ENCODE results near the gene PIGU. TPM values are rescaled to one million over a fixed set of nuclear protein-coding genes. Genes with fewer than 3 reads are reported as not detected.
"Not testable (repeated sequence)": the region's sequence is repeated elsewhere in the genome, so short reads cannot be mapped to it uniquely, and the experiment has no call there.

PIGU gene
- total RNA-seq, 5 donors from 2014 or later (not counting 1 experiment from before 2014, with no cell fraction given): 8.6 to 17.1 (median 13.6) TPM

DNA sequence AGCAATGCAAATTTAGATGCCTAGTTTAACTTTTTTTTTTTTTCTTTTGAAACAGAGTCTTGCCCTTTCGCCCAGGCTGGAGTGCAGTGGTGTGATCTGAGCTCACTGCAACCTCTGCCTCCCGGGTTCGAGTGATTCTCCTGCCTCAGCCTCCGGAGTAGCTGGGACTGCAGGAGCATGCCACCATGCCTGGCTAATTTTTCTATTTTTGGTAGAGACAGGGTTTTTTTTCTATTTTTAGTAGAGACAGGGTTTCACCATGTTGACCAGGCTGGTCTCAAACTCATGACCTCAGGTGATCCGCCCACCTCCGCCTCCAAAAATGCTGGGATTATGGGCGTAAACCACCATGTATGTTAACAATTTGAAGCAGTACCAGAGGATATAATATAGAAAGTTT is 158.0 kb downstream of the PIGU start:
- H3K36me3 Mint-ChIP-seq; H3K27ac ChIP-seq (ENCODE audit: low read length); H3K27me3 ChIP-seq (replicated peaks in 1 of 2; ENCODE audit: control insufficient read depth in 2 of 2, extremely low read depth in 1 of 2, insufficient read depth in 2 of 2, low read length in 1 of 2); H3K9me3 ChIP-seq; H3K27me3 Mint-ChIP-seq; H3K4me3 ChIP-seq (ENCODE audit: control insufficient read depth in 1 of 2, extremely low read depth in 1 of 2, low read length in 1 of 2); DNase-seq; H3K27ac Mint-ChIP-seq; POLR2A ChIA-PET; H3K9me3 Mint-ChIP-seq; ATAC-seq (replicated peaks in 1 of 4): not testable (repeated sequence)
- 100% methylated on average over 3 of the region's 7 CpGs for WGBS (ENCODE audit: insufficient coverage)
- CTCF ChIA-PET: interaction anchor here in 1 of 2 donors (0.7 to 1.1 kb wide), 2 partner anchors 156 to 206 kb away, joined by 3 to 4 read pairs; partner anchors contain the start of gene ITCH
- H3K36me3 ChIP-seq (ENCODE audit: control insufficient read depth in 2 of 2, extremely low read depth in 1 of 2, insufficient read depth in 1 of 2, low read length in 1 of 2): peaks cover 0 to 19% of the 10 kb centered on the region in 2 donors
- peaks cover 5 to 35% of the 10 kb centered on the region in 2 experiments for H3K4me1 ChIP-seq (ENCODE audit: control insufficient read depth in 1 of 2, extremely low read depth in 1 of 2, insufficient read depth in 2 of 2, low read length in 2 of 2)
- Mint-ChIP-seq H3K4me1 (peaks cover 63 to 68% (median 64%) of the 10 kb centered on the region in 3 donors), H3K4me3 (peak overlapping the region; percentile 64 to 73 (median 71))

- H3K4me1 Mint-ChIP-seq: peaks cover 59 to 68% (median 59%) of the 10 kb centered on the region in 3 donors
- DNase-seq (no peak), ATAC-seq (replicated peaks in 1 of 4) (no peak)
- H3K27ac Mint-ChIP-seq: peak overlapping the region; percentile 96 to 97
- no CpG with 5 or more reads among the region's 3 CpGs for WGBS (ENCODE audit: insufficient coverage)
- peak overlapping the region; percentile 95 to 99 (median 98) for H3K4me3 Mint-ChIP-seq
- POLR2A ChIA-PET: interaction anchor here in 1 of 2 donors (0.6 to 1.3 kb wide), 2 partner anchors 41 to 410 kb away, joined by 3 to 7 read pairs; partner anchors contain the start of gene MAP1LC3A
- peaks cover 0 to 15% of the 10 kb centered on the region in 2 donors for H3K36me3 ChIP-seq (ENCODE audit: control insufficient read depth in 2 of 2, extremely low read depth in 1 of 2, insufficient read depth in 1 of 2, low read length in 1 of 2)
- H3K4me1 ChIP-seq (ENCODE audit: control insufficient read depth in 1 of 2, extremely low read depth in 1 of 2, insufficient read depth in 2 of 2, low read length in 2 of 2): peaks cover 5 to 24% of the 10 kb centered on the region in 2 experiments
- H3K9me3 Mint-ChIP-seq: no peaks in the 10 kb centered on the region
- H3K4me3 ChIP-seq (ENCODE audit: control insufficient read depth in 1 of 2, extremely low read depth in 1 of 2, low read length in 1 of 2): peak overlapping the region; percentile 90 to 92
- CTCF ChIA-PET: interaction anchor here (0.5 to 2.9 kb wide), 9 partner anchors 10 to 249 kb away, joined by 3 to 39 read pairs (median 4); partner anchors contain the start of genes ITCH (in 1 of the 2) and TP53INP2 (in 1 of the 2)
- peaks cover 3% of the 10 kb centered on the region for H3K36me3 Mint-ChIP-seq
- peak overlapping the region; percentile 72 for H3K27ac ChIP-seq (ENCODE audit: low read length)
- H3K9me3 ChIP-seq: no peaks in the 10 kb centered on the region
- no peaks in the 10 kb centered on the region for H3K27me3 ChIP-seq (replicated peaks in 1 of 2; ENCODE audit: control insufficient read depth in 2 of 2, extremely low read depth in 1 of 2, insufficient read depth in 2 of 2, low read length in 1 of 2)
- no peaks in the 10 kb centered on the region for H3K27me3 Mint-ChIP-seq
Measured at GRCh38 chr20:34517114-34517505, 159.8 kb downstream of the PIGU start.

DNA sequence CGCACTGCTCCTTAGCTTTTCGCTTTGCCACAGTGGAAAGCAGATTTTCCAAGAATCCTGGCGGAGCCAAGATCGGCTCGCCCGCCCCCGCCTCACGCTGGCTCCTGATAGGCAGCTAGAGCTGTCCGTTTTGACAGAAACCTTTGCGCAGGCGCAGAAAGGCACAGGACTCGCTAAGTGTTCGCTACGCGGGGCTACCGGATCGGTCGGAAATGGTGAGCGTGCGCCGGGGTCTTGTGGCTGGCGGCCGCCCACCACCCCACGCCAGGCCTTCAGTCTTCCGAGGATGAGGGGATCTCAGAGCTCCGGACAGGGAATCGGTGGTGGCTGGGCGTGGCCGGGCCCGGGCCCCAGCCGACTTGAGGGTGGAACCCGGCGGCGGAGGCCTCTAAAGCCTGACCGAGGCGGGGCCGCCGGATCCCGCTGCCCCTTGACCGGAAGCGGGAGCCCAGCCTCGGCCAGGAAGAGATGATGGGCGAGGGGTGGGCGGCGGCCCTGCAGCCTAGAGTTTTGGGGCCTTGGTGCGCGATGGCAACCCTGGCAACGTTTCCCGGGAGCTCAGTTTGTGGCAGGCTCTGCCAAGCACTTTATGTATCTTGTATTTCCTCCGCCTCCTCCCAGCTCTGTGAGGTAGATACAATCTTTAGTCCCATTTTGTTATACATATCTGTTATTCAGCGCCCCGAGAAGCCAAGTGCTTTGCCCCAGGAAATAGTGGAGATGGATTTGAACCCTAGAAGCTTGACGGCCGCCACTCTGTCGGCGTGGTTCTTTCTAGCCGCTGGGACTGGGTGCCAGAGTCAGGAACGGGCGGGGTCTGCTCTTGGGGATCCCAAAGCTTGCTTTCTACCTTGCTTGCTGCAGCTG is 160.4 kb downstream of the PIGU start, which contains the start of gene DYNLRB1:
Gene DYNLRB1 (plus strand): TSS at position 176 of the 867 bp plus-strand sequence. CDS start 37 bp downstream, at position 213.
- Mint-ChIP-seq H3K27me3 (no peaks in the 10 kb centered on the region), H3K4me3 (peak within 1 kb of the TSS; percentile 95 to 99 (median 98)), H3K9me3 (no peaks in the 10 kb centered on the region), H3K27ac (peak within 1 kb of the TSS; percentile 96 to 97), H3K36me3 (no peaks in the 10 kb centered on the region), H3K4me1 (peaks cover 52 to 64% (median 55%) of the 10 kb centered on the region in 3 donors)
- ATAC-seq (replicated peaks in 1 of 4): peak; percentile 84 to 86 (median 85)
- peaks cover 5 to 24% of the 10 kb centered on the region in 2 experiments for H3K4me1 ChIP-seq (ENCODE audit: control insufficient read depth in 1 of 2, extremely low read depth in 1 of 2, insufficient read depth in 2 of 2, low read length in 2 of 2)
- no peaks in the 10 kb centered on the region for H3K9me3 ChIP-seq
- H3K27me3 ChIP-seq (replicated peaks in 1 of 2; ENCODE audit: control insufficient read depth in 2 of 2, extremely low read depth in 1 of 2, insufficient read depth in 2 of 2, low read length in 1 of 2): no peaks in the 10 kb centered on the region
- CTCF ChIA-PET: interaction anchor here (0.5 to 2.9 kb wide), 15 partner anchors 10 to 1927 kb away, joined by 3 to 39 read pairs (median 4); partner anchors contain the start of genes ITCH (in 1 of the 2) and TP53INP2 (in 1 of the 2)
- peak within 1 kb of the TSS; percentile 90 to 92 for H3K4me3 ChIP-seq (ENCODE audit: control insufficient read depth in 1 of 2, extremely low read depth in 1 of 2, low read length in 1 of 2)
- POLR2A ChIA-PET: interaction anchor here in 1 of 2 donors (0.5 to 1.3 kb wide), 2 partner anchors 42 to 294 kb away, joined by 5 to 7 read pairs; partner anchors contain the start of gene MAP1LC3A
- H3K27ac ChIP-seq (ENCODE audit: low read length): peak within 1 kb of the TSS; percentile 72
- peak; percentile 85 to 96 (median 91) for DNase-seq
- under 1% methylated on average over 52 of the region's 59 CpGs for WGBS (ENCODE audit: insufficient coverage)
- H3K36me3 ChIP-seq (ENCODE audit: control insufficient read depth in 2 of 2, extremely low read depth in 1 of 2, insufficient read depth in 1 of 2, low read length in 1 of 2): peaks cover 0 to 10% of the 10 kb centered on the region in 2 donors

DNA sequence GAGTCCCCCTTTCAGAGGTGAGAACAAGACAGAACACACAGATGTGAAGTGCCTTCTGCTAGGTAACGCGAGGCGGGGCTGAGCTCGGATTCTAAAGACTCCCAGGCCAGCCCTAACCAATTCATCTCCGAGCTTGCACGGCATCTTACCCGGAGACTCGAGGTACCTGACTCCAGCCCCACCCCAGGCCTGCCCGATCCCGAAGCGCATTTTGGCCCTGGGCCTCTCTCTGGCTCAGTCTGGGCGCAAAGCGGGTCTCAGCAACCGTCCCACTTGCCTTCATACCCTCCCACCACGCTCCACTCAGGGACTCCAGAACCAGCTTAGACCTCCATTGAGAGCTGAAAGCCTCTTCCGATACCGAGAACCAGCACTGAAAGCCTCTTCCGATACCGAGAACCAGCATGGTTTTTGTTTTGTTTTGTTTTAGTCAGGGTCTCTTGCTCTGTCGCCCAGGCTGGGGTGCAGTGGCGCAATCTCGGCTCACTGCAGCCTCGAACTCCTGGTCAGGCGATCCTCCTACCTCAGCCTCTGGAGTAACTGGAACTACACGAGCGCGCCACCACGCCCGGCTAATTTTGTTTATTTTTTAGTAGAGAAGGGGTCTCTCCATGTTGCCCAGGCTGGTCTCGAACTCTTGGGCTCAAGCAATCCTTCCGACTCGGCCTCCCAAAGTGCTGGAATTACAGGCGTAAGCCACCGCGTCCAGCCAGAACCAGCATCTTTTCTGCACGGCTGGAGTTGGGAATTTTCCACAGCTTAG is 161.2 kb downstream of the PIGU start:
- POLR2A ChIA-PET: interaction anchor here in 1 of 2 donors (0.5 kb wide), 1 partner anchor 294 kb away, joined by 5 read pairs; no protein-coding TSS in a partner anchor
- ATAC-seq (replicated peaks in 1 of 4) (peak; percentile 70 to 76 (median 76)), DNase-seq (peak; percentile 57 to 85 (median 70))
- peaks cover 5 to 24% of the 10 kb centered on the region in 2 experiments for H3K4me1 ChIP-seq (ENCODE audit: control insufficient read depth in 1 of 2, extremely low read depth in 1 of 2, insufficient read depth in 2 of 2, low read length in 2 of 2)
- H3K4me3 ChIP-seq (ENCODE audit: control insufficient read depth in 1 of 2, extremely low read depth in 1 of 2, low read length in 1 of 2): peak overlapping the region; percentile 90 to 92
- Mint-ChIP-seq H3K27ac (peak overlapping the region; percentile 96 to 97), H3K36me3 (no peaks in the 10 kb centered on the region), H3K27me3 (no peaks in the 10 kb centered on the region), H3K9me3 (no peaks in the 10 kb centered on the region), H3K4me3 (peak overlapping the region; percentile 95 to 99 (median 98)), H3K4me1 (peaks cover 44 to 56% (median 47%) of the 10 kb centered on the region in 3 donors)
- CTCF ChIA-PET: interaction anchor here (0.6 to 2.9 kb wide), 15 partner anchors 9 to 392 kb away, joined by 3 to 39 read pairs (median 5); partner anchors contain the start of gene ITCH (in 1 of the 2)
- H3K9me3 ChIP-seq: no peaks in the 10 kb centered on the region
- H3K27me3 ChIP-seq (replicated peaks in 1 of 2; ENCODE audit: control insufficient read depth in 2 of 2, extremely low read depth in 1 of 2, insufficient read depth in 2 of 2, low read length in 1 of 2): no peaks in the 10 kb centered on the region
- peaks cover 0 to 8% of the 10 kb centered on the region in 2 donors for H3K36me3 ChIP-seq (ENCODE audit: control insufficient read depth in 2 of 2, extremely low read depth in 1 of 2, insufficient read depth in 1 of 2, low read length in 1 of 2)
- 4% methylated on average over 28 of the region's 36 CpGs for WGBS (ENCODE audit: insufficient coverage)
- H3K27ac ChIP-seq (ENCODE audit: low read length): peak overlapping the region; percentile 72

DNA sequence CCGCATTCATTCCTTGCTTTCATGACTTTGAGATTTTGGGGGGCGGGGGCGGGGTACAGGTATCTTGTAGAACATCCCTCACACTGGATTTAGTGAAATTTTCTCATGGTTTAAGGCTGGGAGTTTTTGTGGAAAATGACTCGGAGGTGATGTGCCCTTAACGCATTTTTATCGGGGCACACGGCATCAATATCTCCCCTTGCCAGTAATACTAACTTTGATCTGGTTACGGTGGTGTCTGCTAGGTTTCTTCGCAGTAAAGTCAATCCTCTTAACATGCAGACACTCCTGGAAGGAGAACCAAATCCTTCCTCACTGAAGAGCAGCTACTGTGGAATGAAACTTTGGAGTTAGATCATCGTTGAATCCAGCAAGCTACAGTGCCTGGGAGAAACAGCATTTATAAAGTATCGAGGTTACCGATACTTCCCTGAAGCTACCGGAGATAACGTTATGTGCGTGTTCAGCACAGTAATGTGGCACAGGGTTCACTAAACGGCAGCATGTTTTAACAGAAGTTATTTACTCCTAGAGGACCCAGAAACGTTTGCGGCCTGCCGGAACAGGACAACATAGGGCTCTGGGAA is 161.9 kb downstream of the PIGU start:
- ATAC-seq (replicated peaks in 1 of 4) (peak; percentile 12 to 33 (median 16)), DNase-seq (no peak)
- peaks cover 0 to 8% of the 10 kb centered on the region in 2 donors for H3K36me3 ChIP-seq (ENCODE audit: control insufficient read depth in 2 of 2, extremely low read depth in 1 of 2, insufficient read depth in 1 of 2, low read length in 1 of 2)
- H3K9me3 Mint-ChIP-seq: no peaks in the 10 kb centered on the region
- peak overlapping the region; percentile 90 to 92 for H3K4me3 ChIP-seq (ENCODE audit: control insufficient read depth in 1 of 2, extremely low read depth in 1 of 2, low read length in 1 of 2)
- CTCF ChIA-PET: interaction anchor here (0.6 to 2.9 kb wide), 11 partner anchors 9 to 392 kb away, joined by 3 to 39 read pairs (median 5); no protein-coding TSS in a partner anchor
- H3K27me3 ChIP-seq (replicated peaks in 1 of 2; ENCODE audit: control insufficient read depth in 2 of 2, extremely low read depth in 1 of 2, insufficient read depth in 2 of 2, low read length in 1 of 2): no peaks in the 10 kb centered on the region
- POLR2A ChIA-PET: no interaction called here
- H3K4me1 ChIP-seq (ENCODE audit: control insufficient read depth in 1 of 2, extremely low read depth in 1 of 2, insufficient read depth in 2 of 2, low read length in 2 of 2): peaks cover 5 to 20% of the 10 kb centered on the region in 2 experiments
- no peaks in the 10 kb centered on the region for H3K36me3 Mint-ChIP-seq
- H3K4me1 Mint-ChIP-seq: peaks cover 40 to 51% (median 42%) of the 10 kb centered on the region in 3 donors
- peak overlapping the region; percentile 72 for H3K27ac ChIP-seq (ENCODE audit: low read length)
- peak overlapping the region; percentile 96 to 97 for H3K27ac Mint-ChIP-seq
- peak overlapping the region; percentile 95 to 99 (median 98) for H3K4me3 Mint-ChIP-seq
- no peaks in the 10 kb centered on the region for H3K27me3 Mint-ChIP-seq
- 10% methylated on average over 10 of the region's 19 CpGs for WGBS (ENCODE audit: insufficient coverage)
- H3K9me3 ChIP-seq: no peaks in the 10 kb centered on the region

Data from T-cell (primary cell).